NT2/D1 (cell line): ENCODE data around the gene PKP3.

Experiments used
- SUZ12 ChIP-seq: IDR thresholded peaks from 2 replicates; pipeline ENCODE4 v1.6.1; 2011; ENCODE audit not compliant: insufficient read length, insufficient read depth; ENCODE audit errors: extremely low read depth
- YY1 ChIP-seq: IDR thresholded peaks from 2 replicates; pipeline ENCODE4 v1.6.1; 2011; ENCODE audit not compliant: insufficient read length, insufficient read depth
- ZNF274 ChIP-seq: IDR thresholded peaks from 2 replicates; pipeline ENCODE4 v1.6.1; 2011; ENCODE audit warnings: mild to moderate bottlenecking, low read depth, low read length

GRCh38 chr11:444396-445144 is 50.6 kb downstream of the PKP3 start:
- TF ChIP-seq ZNF274 (no peak), YY1 (no peak), SUZ12 (no peak)
